Activated CD4-positive, alpha-beta T cell treated with anti-CD3 and anti-CD28 coated beads, Interleukin-2, amount 50 U/mL, for 48 hours (primary cell): ENCODE measurements around the gene EIF4B.
"Not testable (repeated sequence)": the region's sequence is repeated elsewhere in the genome, so short reads cannot be mapped to it uniquely, and the experiment has no call there.

Experiments
- DNase-seq, 2 experiments: peaks; one replicate each; pipeline ENCODE4 v3.0.0-alpha.2; 2020

The EIF4B gene

DNA sequence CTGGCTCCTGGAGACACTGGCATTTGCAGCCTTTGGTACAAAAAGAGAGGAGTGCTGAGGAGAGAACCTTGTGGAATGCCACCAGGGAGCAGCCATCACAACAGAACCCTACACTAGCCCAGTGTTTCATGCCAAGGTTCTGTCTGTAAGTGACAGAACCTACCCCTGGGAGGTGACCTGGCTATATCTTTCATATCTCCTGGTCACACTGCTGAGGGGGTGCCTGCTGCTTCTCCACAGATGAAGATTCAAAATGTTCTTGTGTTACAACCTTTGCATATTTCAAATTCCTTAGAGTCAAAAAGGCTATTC is 12.7 kb upstream of the EIF4B start:
- no peak for DNase-seq

DNA sequence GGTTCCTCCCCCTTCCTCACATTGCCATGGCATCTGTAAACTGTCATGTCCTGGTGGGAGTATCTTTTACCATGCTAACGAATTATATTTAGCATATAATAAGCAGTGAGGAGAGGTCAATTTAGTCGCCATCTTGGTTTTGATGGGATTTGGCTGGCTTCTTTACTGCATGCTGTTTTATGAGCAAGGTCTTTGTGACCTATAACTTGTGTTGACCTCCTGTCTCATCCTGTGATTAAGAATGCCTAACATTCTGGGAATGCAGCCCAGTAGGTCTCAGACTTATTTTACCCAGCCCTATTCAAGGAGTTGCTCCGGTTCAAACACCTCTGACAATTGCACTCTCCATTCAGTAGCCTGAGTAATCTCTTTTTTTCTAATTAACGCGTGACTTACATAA is 2.1 kb upstream of the EIF4B start:
- no peak for DNase-seq

DNA sequence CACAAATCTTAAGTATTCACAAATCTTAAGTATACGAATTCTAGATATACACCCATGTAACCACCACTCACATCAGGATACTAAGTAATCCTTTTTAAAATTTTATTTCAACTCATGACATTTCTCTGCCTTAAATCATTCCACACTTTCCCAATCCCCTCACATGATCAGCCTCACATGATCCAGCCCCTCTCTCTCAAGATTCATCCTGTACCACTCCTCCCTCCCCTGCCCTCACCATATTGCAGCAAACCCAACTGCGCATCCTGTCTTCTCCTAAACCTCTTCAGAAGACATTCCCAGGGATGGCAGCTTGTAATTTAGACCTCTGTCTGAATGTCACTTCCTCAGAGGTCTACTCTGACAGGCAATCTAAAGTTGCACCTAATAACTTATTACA is 1.7 kb upstream of the EIF4B start:
- DNase-seq = no peak

DNA sequence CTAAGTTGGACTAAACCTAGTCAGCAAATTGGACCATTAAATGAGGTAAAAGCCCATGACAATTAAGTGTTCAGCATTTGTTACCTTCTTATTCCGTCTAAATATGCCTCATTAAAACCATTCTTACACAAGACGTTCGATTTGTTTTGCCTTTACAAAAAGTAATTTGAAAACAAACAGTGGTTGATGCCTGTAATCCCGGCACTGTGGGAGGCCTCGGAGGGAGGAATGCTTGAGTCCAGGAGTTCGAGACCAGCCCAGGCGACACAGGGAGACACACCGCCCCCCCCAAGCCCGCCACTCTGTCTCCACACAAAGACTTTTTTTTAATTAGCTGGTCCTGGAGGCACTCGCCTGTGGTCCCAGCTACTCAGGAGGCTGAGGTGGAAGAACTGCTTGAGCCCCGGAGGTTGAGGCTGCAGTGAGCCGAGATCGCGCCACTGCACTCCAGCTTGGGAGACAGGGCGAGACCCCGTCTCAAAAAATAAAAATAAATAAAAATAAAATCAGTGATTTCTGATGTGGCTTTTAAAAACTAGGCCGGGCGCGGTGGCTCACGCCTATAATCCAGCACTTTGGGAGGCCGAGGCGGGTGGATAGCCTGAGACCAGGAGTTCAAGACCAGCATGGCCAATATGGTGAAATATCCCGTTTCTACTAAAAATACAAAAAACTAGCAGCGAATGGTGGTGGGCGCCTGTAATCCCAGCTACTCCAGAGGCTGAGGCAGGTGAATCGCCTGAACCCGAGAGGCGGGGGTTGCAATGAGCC is 856 bp upstream of the EIF4B start:
- DNase-seq = peak in 1 of 2 experiments; percentile 10

DNA sequence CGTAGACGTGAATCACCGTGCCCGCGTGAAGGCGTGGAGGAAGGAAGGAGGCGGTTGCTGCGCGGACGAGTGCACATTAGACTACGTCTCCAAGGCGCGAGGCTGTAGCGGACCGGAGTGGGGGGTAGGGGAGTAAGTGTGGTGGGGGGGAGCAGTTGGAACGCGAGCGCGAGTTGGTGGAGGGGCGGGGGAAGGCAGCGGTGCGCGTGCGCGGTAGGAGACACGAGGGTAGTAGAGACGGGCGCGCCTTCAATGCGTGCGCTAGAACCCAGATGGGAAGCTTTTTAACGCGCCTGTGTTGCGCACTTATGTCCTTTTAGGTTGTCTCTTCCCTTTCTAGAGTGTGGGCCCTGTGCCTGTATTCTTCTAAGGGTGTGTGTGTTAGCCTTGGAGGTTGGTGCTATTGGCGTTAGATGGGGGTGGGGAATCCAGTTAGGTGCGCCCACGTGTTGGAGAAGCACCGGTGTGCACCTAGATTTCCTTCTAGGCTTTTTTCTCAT is 604 bp downstream of the EIF4B start:
- DNase-seq = peak; percentile 84 to 87

DNA sequence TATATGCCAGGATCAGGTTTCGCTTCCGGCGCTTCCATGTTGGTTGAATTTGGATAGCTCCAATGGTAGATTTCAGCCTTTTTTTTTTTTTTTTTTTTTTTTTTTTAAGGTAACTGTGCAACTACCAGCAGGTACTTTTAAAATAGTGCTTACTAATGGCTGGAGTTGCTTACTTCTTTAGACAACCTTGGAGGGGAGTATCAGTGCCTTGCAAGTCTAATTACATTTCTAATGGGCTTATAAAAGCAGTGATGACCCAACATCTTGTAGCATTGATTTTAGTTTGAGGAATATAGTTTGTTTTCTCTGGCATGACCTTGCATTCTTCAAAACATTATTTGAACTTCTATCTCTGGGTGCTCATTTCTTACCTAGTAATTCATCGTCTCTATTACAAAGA is 1.1 kb downstream of the EIF4B start:
- no peak for DNase-seq

DNA sequence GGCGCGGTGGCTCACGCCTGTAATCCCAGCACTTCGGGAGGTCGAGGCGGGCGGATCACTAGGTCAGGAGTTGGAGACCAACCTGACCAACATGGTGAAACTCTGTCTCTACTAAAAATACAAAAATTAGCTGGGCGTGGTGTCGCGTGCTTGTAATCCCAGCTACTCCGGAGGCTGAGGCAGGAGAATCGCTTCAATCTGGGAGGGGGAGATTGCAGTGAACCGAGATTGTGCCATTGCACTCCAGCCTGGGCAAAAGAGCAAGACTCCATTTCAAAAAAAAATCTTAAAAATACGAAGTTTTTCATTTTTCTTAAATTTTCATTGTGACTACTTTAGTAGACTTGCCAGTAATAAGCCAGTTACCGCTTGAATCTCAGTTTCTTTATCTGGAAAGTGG is 2.5 kb downstream of the EIF4B start:
- not testable (repeated sequence) for DNase-seq

DNA sequence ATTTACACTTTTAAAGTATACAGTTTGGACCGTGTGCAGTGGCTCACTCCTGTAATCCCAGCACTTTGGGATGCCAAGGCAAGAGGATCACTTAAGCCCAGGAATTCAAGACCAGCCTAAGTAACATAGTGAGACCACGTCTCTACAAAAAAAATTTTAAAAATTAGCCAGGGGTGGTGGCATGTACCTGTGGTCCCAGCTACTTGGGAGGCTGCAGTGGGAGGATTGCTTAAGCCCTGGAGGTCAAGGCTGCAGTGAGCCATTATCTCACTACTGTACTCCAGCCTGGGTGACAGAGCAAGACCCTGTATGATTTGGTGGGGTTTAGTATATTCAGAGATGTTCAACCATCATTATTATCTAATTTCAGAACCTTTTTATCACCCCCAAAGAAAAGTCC is 4.7 kb downstream of the EIF4B start:
- DNase-seq = no peak

DNA sequence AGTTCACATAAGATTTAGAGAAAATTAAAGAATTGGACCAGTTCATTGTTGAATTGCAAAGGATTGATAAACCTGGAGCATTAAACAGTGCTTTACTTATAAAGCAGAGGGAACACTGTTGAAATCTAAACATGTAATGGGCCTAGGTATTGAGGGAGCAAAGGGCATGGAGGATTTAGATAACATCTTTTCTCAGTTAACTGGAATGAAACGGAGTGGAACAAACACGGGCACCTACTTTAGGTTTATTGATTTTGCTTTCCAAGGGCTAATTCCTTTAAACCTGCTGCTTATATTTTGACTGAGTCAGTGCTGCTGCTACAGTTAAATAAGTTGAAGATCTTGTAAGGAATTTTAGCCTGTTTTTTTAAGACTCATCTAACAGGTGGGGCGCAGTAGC is 5.6 kb downstream of the EIF4B start:
- no peak for DNase-seq

DNA sequence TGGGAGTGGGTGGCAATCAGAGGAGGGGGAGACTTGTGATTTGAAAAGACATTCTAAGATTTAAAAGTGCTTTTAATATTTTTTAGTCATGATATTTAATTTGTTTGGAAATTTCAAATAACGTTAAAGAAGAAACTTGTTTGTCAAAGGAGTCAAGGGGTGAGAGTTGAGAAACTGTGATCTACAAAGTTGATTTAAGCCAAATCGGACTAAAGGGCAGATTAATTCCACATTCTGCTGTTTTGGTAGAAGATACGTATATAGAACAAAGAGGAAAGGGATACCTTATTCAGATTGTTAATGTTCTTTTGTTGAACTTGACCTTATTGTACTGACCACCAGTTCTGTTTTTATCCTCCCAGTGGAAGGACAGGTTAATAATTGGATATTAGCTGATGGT is 6.7 kb downstream of the EIF4B start:
- no peak for DNase-seq

DNA sequence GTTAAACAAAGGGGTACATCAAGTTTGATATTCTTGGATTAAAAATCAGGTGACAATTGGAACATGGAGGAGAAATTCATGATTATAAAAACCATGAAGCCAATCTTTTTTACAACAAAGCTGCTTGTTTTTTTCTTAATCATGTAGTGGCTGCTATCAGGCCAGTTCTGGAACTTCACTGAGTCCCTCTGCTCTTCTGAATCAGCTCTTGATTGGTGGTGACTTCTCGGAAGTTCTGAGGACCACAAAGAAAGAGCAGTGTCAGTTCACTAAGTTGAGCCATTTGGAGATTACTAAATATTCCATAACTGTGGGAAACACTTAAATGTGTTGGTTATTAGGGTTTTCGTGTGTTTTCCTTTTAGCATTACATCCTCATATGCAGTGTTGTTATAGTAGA is 8.5 kb downstream of the EIF4B start:
- no peak for DNase-seq

DNA sequence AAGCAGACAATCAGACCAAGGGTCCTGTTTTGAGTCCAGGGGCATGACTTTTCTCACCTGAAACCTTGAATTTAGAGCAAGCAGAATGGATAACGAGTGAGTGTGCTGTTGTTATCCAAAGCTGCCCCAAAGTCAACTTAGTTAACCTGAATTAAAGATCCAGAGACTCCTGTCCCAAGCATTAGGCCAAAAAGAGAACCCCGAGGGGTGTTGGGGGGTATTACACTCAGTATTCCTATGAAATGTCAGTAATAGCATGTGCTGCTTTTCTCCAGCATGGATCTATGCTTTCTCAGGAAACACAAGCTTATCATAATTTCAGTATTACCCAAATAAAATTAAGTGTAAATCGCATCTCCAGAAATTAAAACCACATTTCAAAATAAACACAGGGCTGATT is 19.0 kb downstream of the EIF4B start:
- no peak for DNase-seq

DNA sequence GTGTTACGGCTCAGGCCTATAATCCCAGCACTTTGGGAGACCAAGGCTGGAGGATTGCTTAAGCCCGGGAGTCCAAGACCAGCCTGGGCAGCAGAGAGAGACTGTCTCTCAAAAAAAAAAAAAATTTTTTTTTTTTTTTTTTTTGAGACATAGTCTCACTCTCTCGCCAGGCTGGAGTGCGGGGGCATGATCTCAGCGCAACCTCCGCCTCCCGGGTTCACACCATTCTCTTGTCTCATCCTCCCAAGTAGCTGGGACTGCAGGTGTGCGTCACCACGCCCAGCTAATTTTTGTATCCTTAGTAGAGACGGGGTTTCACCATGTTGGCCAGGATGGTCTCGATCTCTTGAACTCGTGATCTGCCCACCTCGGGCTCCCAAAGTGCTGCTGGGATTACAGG is 20.8 kb downstream of the EIF4B start:
- not testable (repeated sequence) for DNase-seq

DNA sequence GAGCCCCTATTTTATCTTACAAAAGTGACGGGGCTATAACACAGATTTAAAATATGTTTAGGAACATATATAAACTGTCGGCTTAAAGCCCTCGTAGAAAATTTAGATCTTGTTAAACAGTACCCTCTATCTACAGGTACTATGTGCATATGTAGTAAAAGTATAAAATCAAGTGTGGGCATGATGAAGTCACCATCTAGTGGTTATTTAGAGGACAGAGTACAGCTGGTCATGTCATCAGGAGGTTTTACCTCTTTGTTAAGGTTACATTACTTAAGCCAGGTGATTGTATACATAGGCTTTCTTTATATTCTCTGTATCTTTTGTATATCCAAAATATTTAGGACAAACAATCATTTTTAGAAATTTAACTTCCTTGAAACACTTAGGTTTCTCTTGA is 25.4 kb downstream of the EIF4B start:
- DNase-seq = no peak

DNA sequence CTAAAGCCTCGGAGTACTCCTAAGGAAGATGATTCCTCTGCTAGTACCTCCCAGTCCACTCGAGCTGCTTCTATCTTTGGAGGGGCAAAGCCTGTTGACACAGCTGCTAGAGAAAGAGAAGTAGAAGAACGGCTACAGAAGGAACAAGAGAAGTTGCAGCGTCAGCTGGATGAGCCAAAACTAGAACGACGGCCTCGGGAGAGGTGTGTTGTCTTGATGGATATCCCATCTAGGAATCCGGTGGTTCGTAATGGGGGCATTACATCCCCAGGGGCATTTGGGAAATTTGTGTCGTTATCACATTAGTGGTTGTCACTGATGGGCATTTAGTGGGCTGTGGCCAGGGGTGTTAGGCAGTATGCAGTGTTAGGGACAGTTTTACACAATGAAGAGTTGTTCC is 27.6 kb downstream of the EIF4B start:
- not testable (repeated sequence) for DNase-seq

DNA sequence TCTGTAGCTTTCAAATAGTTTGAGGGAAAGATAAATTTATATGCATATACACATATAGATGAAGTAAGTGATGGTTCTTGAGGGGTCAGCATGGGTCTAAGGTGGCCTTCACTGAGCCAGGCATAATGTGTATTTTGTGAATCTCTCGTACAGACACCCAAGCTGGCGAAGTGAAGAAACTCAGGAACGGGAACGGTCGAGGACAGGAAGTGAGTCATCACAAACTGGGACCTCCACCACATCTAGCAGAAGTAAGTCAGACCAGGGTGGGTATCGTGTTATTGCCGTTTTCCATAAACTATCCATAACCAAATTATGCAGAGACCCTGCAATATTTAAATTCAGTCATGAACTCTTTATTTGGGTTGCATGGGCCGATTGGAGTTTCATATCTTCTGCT is 28.2 kb downstream of the EIF4B start:
- DNase-seq = no peak

DNA sequence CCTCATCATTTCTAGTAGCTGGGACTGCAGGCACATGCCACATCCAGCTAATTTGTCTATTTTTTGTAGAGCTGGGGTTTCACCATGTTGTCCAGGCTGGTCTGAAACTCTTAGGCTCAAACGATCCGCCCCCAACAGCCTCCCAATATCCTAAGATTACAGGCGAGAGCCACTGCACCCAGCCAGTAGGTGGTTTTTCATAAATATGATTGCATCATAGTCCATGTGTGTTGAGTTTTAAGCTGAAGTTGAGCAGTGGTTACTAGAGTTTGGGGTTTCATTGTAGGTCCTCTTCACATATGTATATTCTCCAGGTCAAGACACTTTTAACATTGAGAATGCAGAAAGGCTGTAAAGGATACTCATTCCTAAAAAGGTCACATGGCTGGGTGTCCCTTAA is 30.5 kb downstream of the EIF4B start:
- no peak for DNase-seq

DNA sequence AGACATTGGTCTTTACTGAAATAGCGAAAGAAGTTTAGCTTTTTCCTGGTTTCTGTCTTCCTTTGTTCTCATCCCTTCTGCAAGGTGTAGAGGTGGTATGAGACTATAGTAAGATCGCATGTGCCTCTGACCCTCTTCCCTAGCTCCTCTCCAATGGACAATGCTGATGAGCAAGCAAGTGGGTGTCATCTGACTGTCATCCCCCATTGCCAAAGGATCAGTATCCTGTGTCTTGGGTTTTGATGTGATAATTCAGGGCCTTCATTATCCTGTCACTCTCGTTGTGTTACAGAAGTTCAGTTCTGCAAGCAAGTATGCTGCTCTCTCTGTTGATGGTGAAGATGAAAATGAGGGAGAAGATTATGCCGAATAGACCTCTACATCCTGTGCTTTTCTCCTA is 33.6 kb downstream of the EIF4B start:
- DNase-seq = no peak

DNA sequence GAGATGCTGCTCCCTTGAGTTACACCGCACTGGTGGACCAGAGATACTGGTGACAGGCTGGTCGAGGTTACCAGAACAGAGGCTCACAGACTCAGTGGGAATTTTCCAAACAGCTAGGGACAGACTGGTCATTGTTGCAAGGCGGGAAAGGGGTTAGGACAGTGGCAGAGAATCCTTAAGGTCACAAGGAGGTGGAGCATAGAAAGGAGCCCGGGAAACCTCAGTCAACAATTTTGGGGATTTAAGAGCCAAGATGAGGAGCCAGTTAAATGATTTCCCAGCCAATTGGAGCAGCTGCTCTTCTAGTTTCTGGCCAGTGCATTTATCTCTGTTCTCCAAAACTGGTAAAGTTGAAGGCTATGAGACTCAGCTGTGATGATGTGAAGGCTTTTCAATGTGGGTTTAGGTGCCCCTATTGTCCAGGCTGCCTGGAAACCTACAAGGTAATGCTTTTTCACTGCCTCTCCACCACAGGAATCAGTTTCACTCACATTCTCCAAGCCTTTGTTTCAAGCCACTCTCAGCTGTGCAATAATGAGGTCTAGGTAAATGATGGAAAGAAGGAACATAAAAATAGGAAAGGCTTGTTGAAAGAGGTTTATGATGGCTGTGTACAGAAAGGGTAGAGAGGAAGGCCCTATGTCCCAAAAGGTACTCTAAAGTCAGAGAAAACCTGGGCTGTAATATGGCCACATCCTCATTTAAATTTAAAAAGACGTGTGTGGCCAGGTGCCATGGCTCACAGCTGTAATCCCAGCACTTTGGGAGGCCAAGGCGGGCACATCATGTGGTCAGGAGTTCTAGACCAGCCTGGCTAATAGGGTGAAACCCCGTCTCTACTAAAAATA is 36.6 kb downstream of the EIF4B start:
- no peak for DNase-seq

DNA sequence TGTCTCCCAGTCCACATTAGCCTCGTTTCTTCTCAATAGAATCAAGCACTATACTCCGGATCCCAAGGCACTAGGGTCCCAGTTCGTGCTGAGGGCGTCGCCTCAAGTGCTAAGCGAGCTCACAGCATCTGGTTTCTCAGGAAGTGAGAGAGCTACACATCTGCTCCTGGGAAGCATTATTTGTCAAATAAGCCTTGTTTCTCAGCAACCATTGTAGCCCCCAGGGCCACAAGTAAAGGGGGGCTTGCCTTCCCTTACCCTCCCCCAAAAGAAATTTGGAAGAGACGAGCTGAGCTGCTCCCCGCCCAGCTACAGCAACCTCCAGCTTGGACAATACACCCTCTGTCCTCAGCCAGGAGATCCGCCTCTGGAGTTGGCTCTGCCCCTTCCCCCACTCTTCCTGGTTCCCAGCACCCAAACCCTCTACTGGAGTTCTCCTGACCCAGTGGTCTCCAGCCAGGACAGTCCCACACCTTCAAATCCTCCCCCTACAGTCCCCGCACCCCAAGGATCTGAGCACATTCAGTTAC is 37.9 kb downstream of the EIF4B start:
- no peak for DNase-seq

DNA sequence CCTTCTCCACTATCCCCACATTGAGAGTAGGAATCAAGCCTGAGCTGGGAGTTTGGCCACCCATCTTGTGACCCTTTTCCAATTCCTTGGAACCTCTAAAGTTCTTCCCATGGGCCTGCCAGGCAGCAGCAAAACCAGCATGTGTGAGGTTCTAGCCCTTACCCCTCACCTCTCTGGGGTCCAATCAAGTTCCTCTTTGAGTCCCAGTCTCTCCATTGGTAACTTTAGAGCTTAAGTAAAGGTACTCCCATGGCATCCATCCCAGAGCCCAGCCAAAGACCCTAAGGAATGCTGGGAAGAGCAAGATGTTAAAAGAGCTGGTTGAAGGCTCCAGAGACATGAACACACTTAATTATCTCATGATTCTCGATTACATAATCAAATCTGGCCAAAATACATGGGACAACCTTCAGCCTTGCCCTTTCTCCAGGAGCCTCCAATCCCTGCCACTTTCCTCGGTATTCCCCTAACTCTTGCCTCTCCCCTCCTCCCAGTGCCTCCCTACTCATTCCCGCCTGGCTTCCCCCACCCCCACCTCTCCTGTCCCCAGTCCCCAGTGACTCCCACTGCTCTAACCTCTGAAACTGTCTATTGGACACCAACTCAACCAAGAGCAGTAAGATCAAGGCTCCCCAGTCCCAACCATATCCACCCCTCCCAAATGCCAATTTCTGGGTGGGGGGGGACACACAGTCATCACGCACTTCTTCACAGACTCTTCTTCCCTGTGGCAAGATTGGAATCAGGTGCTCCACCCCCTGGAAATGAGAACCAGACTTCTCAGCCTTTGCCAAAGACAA is 38.8 kb downstream of the EIF4B start:
- no peak for DNase-seq

DNA sequence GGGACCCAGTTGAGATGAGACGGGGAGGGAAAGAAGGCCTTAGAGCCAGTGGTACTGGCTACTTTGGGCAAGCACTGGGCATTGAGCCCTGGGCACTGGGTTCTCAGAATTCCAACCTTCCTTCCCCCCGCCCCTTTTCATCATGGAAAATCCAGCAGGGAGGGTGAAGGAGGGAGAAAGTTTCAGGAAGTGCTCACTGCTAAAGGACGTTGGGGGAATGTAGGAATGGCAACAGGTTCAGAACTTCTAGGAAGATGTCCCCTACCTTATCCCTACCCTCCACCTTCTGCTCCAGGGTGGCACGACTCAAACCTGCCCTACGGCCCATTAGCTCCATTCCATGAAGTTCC is 39.4 kb downstream of the EIF4B start:
- no peak for DNase-seq

DNA sequence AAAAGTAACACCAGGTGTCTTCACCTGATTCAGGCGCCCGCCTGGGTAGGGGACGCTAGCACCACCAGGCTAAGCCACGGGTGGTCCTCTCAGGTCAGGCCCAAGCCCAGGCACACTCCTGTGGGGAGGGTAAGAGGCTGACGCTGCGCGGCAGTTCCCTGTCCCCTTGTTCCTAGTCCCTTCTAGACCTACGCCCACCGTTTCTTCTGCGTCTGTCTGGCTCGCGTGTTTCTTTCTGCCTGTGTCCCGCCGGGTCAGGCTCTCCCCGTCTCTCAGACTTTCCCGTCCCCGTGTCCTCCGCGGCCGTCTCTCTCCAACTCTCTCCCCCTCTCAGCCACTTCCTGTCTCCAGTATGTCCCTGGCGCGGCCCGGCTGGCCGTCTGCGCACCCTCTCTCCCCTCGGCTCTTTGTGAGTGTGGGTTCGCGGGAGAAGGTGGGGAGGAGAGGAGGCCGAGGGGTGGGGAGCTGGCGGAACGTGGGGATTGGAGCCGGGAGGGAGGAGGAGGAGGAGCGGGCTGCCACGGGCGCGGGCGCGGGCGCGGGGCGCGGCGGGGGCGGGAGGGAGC is 40.5 kb downstream of the EIF4B start:
- DNase-seq = peak; percentile 64 to 70
